Testis (tissue), 3 donors: ENCODE results near the gene EEFSEC. TPM values are rescaled to one million over a fixed set of nuclear protein-coding genes. Genes with fewer than 3 reads are reported as not detected.

ENCODE experiments used
- DNase-seq: peaks from one replicate; pipeline ENCODE4 v3.0.0-alpha.2; 2019
- H3K27ac ChIP-seq, 2 donors: fragments of 200-600 bp; sonication (generic); one replicate each; pipeline ENCODE4 v1.5.1; 2019
- H3K27me3 ChIP-seq: fragments of 200-600 bp; sonication (generic); one replicate; pipeline ENCODE4 v1.5.1; 2019
- H3K36me3 ChIP-seq: fragments of 200-600 bp; sonication (generic); one replicate; pipeline ENCODE4 v1.5.1; 2017; ENCODE audit warnings: low read depth; ENCODE audit errors: missing control alignments
- H3K4me1 ChIP-seq: fragments of 200-600 bp; sonication (generic); one replicate; pipeline ENCODE4 v1.5.1; 2019
- H3K4me3 ChIP-seq, 2 donors: fragments of 200-600 bp; sonication (generic); one replicate each; pipeline ENCODE4 v1.5.1; 2017 to 2019
- H3K9me3 ChIP-seq: fragments of 200-600 bp; sonication (generic); one replicate; pipeline ENCODE4 v1.5.1; 2017
- POLR2A ChIP-seq: fragments of 450-650 bp; IDR thresholded peaks from one replicate; pipeline ENCODE4 v1.6.1; 2017; ENCODE audit warnings: antibody characterized with exemption, mild to moderate bottlenecking, moderate library complexity
- WGBS, 2 donors: methylation state at CpG; one replicate each; pipeline ENCODE4 v1.1.5; 2018; 5-methylcytosine and 5-hydroxymethylcytosine counted together
- intact Hi-C: fragments of 100-400 bp; cut with DNase I; formaldehyde crosslinking; loops from one replicate; pipeline ENCODE4 v1.15.1; 2023; ENCODE audit warnings: low total_unique reads
- polyA plus RNA-seq: library from polyadenylated mRNA; stranded (reverse); fragments of 350-450 nt; fragmentation: Illumina TruSeq; extraction: RNeasy Lipid Tissue Mini Kit (QIAGEN cat#74804); gene quantifications from one replicate; pipeline ENCODE4 v1.2.3, GENCODE V29; 2014; ENCODE audit warnings: low read depth, low replicate concordance; ENCODE audit not compliant: insufficient read depth
- total RNA-seq, 2 donors: library from RNA; depleted of rRNA; stranded (reverse); fragments of >200 nt; gene quantifications; one replicate each; pipeline ENCODE4 v1.2.3, GENCODE V29; 2016
- TF ChIP-seq, protein P1 (sequence below), 3 experiments: fragments of 450-650 bp in 2 of 3; fragments of 200-600 bp in 1 of 3; sonication (generic) in 1 of 3; IDR thresholded peaks; one replicate each; pipeline ENCODE4 v1.5.1; 2016 to 2019; ENCODE audit warnings: antibody characterized with exemption in 3 of 3, mild to moderate bottlenecking in 2 of 3, moderate library complexity in 1 of 3

EEFSEC gene
- total and polyA plus RNA-seq, 3 donors from 2014 or later, result 35.4 to 40.3 (median 35.4) TPM

DNA sequence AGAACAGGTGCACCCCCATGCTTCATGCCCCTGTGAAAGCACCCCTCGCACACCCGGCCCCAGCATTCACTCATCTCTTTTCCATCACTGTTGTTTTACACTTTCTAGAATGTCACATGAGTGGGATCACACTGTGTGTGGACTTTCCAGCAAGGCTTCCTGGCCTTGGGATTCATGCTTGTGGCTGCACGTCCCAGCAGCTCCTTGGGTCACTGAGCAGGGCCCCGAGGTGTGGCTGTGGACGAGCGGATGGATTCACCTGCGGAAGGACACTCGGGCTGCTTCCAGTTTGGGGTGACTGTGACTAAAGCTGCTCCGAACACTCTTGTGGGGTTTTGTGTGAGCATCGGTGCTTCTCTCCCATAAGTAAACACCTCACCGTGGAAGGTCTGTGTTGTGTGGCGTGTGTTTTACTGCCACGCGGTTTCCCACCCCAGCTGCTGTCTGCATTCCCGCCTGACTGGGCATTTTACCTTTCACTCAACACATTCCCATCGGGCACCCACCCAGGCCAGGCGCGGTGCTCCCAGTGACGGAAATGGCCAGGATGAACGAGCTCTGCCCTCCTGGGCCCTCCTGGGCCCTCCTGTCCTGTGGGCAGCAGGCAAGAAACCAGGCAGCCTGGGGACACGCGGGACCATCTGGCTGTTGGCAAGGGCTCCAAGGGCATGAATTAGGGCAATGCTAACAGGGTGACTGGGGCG is 272.0 kb downstream of the EEFSEC start:
- Histone ChIP-seq H3K36me3 (no peaks in the 10 kb centered on the region), H3K27ac (no peak overlapping the region), H3K27me3 (no peaks in the 10 kb centered on the region), H3K4me1 (no peaks in the 10 kb centered on the region), H3K4me3 (peak overlapping the region in 1 of 2 donors; percentile 7), H3K9me3 (no peaks in the 10 kb centered on the region)
- no peak for TF ChIP-seq POLR2A
- TF ChIP-seq, protein P1, sequence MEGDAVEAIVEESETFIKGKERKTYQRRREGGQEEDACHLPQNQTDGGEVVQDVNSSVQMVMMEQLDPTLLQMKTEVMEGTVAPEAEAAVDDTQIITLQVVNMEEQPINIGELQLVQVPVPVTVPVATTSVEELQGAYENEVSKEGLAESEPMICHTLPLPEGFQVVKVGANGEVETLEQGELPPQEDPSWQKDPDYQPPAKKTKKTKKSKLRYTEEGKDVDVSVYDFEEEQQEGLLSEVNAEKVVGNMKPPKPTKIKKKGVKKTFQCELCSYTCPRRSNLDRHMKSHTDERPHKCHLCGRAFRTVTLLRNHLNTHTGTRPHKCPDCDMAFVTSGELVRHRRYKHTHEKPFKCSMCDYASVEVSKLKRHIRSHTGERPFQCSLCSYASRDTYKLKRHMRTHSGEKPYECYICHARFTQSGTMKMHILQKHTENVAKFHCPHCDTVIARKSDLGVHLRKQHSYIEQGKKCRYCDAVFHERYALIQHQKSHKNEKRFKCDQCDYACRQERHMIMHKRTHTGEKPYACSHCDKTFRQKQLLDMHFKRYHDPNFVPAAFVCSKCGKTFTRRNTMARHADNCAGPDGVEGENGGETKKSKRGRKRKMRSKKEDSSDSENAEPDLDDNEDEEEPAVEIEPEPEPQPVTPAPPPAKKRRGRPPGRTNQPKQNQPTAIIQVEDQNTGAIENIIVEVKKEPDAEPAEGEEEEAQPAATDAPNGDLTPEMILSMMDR (IDR thresholded peaks at IDR 0.05), result no peak
- no peak for DNase-seq
- intact Hi-C loops, result loop anchor here (5.0 to 10.0 kb wide), 3 partner anchors 72 to 250 kb away; no protein-coding TSS in a partner anchor
- WGBS, 2 donors, result 76 to 78% methylated on average over 10 to 23 of the region's 23 CpGs

DNA sequence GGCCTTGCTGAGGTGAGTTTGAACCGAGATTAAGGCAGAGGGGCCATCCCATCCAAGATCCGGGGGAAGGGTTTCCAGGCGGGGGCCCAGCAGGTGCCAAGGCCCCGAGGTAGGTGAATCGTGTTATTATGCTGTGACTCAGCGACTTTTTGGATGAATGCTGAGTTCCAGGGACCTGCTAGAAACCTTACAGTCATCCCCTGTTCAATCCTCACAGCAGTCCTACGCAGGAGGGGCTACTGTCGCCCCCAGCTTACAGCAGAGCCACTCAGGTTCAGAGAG is 272.5 kb downstream of the EEFSEC start:
- no peaks in the 10 kb centered on the region for H3K9me3 ChIP-seq
- peak overlapping the region in 1 of 2 donors; percentile 7 for H3K4me3 ChIP-seq
- H3K27ac ChIP-seq, result no peak overlapping the region
- no peaks in the 10 kb centered on the region for H3K4me1 ChIP-seq
- 63 to 80% methylated on average over 6 to 8 of the region's 8 CpGs for WGBS, 2 donors
- H3K27me3 ChIP-seq, result no peaks in the 10 kb centered on the region
- no peaks in the 10 kb centered on the region for H3K36me3 ChIP-seq
- no peak for DNase-seq
- no peak for TF ChIP-seq POLR2A
- TF ChIP-seq, protein P1 (IDR thresholded peaks at IDR 0.05), result no peak
- intact Hi-C loops, result loop anchor here (5.0 to 10.0 kb wide), 3 partner anchors 72 to 251 kb away; no protein-coding TSS in a partner anchor

DNA sequence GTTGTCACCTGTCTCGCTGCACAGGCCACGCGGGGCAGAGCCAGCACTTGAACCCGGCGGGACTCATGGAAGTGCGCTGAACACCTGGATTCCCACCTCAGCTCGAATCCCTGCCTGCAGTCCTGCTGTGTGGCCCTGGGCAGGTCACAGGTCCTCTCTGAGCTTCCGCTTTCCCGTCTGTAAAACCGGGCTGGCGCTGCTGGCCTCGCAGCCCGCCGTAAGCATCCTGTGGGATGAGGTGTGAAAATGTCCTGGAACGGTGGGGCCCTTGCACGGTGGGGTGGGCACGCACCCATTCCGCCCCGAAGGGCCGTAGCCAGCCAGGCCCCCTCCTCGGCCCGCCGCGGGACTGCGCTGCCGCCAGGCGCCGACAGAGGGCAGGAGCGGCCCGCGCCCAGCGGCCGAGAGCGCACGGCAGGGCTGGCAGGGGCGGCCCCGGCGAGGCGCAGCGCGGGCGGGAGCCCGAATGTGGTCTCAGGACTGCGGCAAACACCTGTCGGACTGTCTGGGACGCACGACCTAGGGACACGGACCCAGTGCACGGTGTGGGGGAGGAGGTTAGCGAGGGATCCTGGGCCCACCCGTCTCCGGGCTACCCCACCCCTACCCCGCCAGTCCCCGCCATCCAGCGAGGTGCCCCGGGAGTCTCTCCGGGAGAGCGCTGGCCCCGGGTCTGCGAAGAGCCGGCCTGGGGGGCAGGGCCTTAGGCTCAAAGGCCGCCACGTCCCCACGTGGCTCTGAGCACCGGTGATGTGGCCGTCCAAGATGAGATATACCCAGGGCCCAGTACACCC is 273.0 kb downstream of the EEFSEC start:
- 10 to 13% methylated on average over 45 to 49 of the region's 66 CpGs for WGBS, 2 donors
- Histone ChIP-seq H3K9me3 (no peaks in the 10 kb centered on the region), H3K4me1 (no peaks in the 10 kb centered on the region), H3K36me3 (no peaks in the 10 kb centered on the region), H3K27me3 (no peaks in the 10 kb centered on the region), H3K27ac (no peak overlapping the region), H3K4me3 (peak overlapping the region; percentile 6 to 24)
- TF ChIP-seq POLR2A, result no peak
- TF ChIP-seq, protein P1 (IDR thresholded peaks at IDR 0.05), result peak; percentile 83 to 92 (median 90)
- intact Hi-C loops, result loop anchor here (5.0 to 10.0 kb wide), 3 partner anchors 71 to 252 kb away; no protein-coding TSS in a partner anchor
- peak; percentile 41 for DNase-seq

DNA sequence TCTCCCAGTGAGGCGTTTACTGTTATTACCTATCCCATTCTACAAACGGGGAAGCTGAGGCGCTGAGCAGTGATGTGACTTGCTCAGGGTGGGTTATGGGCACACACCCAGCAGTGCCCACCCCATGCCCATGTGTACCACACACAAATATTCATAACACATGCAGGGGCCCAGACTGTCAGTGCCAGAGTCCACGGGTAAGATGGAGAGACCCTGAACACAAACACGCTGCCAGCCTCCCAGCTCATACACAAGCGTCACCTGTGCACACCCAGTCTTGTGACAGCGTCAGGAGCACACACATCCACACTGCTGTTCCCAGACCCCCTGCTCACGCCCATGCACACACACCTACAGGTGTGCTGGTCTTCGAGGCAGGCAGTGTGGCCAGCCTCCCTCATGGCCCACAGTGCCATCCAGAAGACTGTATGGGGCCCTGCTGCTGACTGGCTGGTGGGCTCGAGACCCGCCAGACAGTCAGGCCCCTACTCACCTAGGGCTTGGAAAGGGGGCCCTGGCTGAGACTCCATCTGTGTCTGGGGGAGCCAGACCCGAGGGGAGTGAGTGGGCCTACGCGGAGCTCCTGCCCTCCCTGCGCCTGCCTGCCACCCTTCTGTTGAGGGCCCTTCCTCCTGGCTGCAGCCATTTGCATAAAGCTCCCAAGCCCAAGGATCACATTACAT is 274.0 kb downstream of the EEFSEC start:
- 90% methylated on average over 15 of the region's 15 CpGs for WGBS, 2 donors
- TF ChIP-seq, protein P1 (IDR thresholded peaks at IDR 0.05), result no peak
- TF ChIP-seq POLR2A, result no peak
- Histone ChIP-seq H3K27ac (no peak overlapping the region), H3K27me3 (no peaks in the 10 kb centered on the region), H3K4me3 (no peak overlapping the region), H3K36me3 (no peaks in the 10 kb centered on the region), H3K4me1 (peaks cover 3% of the 10 kb centered on the region), H3K9me3 (no peaks in the 10 kb centered on the region)
- intact Hi-C loops, result loop anchor here (5.0 to 10.0 kb wide), 3 partner anchors 70 to 253 kb away; no protein-coding TSS in a partner anchor
- no peak for DNase-seq
